T-helper 9 cell (primary cell): ENCODE measurements around the gene ZFYVE27.

Experiments
- DNase-seq: peaks from one replicate; pipeline ENCODE4 v3.0.0-alpha.2; 2020

ZFYVE27 gene

DNA sequence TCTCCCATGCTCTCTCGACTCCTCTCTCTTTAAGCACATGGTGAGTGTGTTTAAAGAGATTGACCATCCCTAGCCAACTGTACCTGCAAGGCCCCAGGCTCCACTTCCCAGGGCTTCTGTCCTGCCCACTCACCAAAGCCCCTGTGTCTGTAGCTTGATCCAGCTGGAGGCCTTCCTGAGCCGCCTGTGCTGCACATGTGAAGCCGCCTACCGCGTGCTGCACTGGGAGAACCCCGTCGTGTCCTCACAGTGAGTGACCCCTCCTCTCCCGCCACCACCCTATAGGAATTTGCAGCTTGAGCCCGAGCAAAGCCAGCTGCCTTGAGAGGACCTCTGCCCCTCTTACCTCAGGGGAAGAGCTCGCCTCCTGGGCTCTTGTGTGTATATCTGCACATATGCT lies 11.2 kb downstream of the ZFYVE27 start:
- no peak for DNase-seq

DNA sequence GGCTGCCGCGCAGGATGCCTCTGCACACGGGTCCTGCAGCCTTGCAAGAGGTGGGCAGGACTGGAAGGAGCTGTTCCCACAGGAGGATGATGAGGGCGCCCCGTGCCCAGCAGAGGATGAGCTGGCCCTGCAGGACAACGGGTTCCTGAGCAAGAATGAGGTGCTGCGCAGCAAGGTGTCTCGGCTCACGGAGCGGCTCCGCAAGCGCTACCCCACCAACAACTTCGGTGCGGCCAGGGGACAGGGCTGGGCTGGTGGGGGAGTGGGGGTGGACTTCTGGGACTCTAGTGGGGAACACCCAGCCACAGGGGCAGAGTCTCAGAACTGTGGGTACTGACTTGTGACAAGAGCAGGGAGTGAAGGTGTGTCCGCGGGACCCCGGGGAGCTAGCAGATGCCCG lies 16.0 kb downstream of the ZFYVE27 start:
- no peak for DNase-seq

DNA sequence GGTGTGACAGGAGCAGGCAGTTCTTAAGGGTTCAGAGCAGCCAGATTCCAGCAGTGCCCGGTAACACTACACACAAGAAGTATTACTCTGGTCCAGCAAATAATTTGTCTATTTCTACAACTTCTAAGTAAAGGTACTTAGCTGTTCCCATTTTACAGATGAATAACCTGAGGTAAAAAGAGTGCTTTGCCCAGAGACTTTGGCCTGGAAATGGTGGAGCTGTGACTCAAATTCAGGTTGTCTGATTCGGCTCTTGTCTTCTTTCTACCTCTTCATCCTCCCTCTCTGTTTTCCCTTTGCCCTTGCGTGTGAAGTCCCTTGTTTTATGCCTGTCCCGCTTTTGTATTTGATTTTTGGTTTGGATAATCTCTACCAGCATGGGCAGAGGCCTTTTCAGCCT lies 17.8 kb downstream of the ZFYVE27 start:
- no peak for DNase-seq

DNA sequence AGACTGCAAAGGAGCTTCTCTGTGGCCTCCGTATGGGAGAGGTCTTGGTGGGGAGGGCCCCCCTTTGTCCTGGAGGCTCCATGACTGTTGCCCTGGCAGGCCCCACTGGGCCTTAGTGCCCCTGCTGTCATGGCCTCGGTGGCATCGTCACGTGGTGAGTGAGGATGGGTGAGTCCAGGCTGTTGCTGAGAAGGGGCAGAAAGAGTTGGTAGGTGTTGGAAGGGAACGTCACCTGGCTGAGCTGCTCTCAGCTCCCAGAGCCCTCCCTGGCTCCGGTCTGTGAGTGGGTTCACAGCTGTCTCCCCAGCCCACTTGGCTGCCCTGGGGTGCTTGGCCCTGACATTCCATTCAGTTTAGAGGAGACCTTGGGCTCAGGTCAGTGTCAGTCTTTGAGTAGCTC lies 18.8 kb downstream of the ZFYVE27 start:
- no peak for DNase-seq

- no peak for DNase-seq
Measured at GRCh38 chr10:97757471-97757870, 20.5 kb downstream of the ZFYVE27 start.

DNA sequence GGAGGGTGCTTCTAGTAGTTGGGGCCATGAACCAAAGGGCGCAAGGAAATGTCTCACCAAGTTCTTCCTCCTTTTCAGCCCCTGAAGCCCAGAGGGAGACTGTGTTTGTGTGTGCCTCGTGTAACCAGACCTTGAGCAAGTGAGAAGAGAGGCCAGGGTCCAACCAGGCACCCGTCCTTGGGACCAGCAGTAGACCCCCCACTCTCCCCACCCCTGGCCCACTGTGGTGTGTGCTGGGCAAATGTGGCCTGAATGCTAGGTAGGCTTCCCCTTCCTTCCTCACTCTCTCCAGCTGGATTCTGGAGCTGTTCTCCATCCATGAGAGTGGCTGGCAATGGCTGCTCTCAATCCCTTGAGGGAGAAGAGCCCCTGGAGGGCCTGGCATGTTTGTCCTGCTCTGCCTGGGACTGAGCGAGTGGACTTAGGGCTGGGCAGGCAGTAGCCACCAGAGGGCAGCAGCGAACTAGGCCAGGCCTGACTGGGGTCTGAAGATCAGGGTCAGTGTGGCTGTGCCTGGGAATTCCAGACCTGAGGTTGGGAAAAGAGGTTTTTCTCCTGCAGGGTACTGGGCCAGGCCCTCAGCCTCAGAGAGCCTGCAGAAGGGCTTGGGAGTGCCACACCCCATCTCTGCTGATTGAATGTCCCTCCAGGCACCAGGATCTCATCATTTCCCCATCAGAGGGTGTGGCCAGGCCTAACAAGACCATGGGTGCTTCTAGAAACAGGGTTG lies 22.4 kb downstream of the ZFYVE27 start:
- peak; percentile 30 for DNase-seq

DNA sequence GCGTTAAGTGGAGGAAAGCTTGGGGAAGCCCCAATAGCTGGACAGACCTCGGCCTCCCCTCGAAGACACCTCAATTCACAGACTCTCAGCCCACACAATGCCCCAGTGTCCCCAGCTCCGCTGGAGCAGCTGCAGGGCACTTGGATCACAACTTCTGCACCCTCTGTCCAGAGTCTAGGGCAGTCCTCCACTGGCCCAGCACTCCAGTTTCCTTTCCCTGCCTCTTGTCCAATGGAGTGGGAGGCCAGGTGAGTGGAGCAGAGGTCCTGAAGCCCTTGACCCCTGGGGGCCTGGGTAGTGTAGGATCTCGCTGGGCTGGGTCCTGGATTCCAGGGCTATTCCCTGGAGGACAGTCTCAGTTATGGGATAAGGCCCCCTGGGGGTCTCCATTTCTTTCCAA lies 23.0 kb downstream of the ZFYVE27 start:
- no peak for DNase-seq

DNA sequence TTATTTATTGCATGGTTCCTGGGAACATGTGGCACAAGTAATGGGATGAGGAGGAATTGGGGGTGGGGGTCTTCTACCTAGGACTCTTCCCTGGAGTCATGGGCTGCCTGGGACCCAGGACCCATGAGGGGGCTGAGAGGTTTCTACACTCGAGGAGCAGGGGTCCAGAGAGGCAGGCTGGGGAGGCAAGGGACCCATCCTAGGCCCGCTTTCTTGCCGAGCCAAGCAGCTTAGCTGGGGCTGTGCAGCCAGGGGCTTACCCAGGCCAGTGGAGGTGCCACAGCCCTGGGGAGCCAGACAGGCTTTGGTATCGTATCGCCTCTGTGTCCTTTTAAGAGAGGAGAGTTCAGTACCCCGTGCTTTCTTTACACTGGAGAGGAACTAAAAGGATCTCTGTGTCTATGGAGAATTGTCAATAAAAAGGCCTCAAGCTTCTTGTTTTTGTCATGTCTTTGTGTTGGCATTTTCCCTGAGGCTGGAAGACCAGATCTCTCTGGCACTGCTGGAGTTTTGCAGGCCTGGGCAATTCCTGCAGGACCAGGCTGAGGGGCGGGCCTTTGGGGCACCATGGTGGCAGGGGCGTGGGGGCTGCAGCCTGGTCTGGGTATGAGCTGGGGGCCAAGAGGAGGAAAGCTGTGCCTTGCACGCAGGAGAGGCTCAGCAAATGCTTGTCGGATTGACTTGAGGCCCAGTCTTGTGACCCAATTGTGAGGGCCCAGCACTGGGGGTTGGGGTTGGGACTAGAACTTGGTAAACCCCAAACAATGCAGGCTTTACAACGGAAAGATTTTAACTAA lies 23.7 kb downstream of the ZFYVE27 start:
- no peak for DNase-seq

GRCh38 chr10:97761331-97761865 lies 24.5 kb downstream of the ZFYVE27 start:
- no peak for DNase-seq

DNA sequence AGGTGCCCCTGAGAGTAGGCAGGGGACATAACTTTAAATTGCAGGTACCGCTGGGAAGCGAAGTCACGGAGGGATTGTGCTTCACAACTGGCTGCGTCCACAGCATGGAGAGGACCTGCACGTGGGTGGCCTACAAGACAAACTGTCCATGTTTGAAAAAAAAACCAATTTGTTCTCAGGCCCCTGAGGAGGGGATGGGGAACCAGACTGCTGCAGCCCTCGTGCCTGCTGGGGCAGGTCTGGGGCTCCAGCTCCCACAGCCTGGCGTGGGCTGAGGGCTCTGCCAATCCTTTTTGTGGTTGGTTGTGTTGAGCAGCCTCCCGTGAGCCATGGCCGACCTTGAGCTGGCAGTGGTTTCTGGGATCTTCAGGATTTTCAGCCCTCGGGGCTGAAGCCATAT lies 25.1 kb downstream of the ZFYVE27 start:
- no peak for DNase-seq

- no peak for DNase-seq
Measured at GRCh38 chr10:97762816-97763215, 25.9 kb downstream of the ZFYVE27 start.

DNA sequence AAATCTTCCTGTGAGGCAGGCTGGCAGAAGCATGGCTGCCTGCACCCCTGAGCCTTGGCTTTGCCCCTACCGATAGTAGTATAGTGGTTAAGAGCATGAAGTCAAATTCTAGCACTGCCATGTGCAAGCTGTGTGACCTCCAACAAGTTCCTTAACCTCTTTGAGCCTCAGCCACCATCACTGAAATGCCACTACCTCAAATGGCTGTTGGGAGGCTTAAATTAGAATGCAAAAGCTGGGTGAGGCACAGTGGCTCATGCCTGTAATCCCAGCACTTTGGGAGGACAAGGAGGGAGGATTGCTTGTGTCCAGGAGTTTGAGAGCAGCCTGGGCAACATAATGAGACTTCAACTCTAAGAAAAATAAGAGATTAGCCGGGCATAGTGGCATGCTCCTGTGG lies 26.5 kb downstream of the ZFYVE27 start:
- no peak for DNase-seq

GRCh38 chr10:97763947-97764346 lies 27.0 kb downstream of the ZFYVE27 start:
- DNase-seq, result no peak

- DNase-seq, result no peak
Measured at GRCh38 chr10:97764519-97764931, 27.6 kb downstream of the ZFYVE27 start.

- DNase-seq, result no peak
Measured at GRCh38 chr10:97765201-97765600, 28.3 kb downstream of the ZFYVE27 start.

DNA sequence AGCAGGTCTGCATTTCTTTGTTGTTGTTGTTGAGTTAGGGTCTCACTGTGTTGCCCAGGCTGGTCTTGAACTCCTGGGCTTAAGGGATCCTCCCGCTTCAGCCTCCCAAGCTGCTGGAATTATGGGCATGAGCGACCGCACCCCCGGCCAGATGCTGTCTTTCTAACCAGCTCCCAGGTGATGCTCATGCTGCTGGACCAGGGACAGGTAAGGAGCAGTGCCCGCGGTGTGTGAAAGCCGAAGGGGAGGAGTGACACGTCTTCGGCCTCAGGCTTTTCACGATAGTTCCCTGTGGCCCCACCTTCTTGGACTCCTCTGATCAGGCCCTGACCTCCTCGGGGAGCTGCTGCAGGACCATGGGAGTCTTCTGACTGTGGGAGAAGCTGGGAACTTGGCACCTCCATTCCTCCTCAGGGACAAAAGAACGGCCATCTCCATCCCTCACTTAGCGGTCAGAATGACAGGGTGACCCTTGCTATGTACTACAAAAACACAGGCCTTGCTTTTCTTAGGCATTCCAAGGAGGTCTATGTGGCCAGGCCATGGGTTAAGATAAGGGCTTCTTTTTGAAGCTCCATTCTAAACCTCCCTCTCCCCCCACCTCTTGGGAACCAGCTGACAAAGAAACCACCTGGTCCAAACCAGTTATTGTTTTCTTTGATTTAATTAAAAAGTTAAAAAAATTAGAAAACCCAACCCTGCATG lies 29.3 kb downstream of the ZFYVE27 start:
- DNase-seq, result no peak

- DNase-seq, result no peak
Measured at GRCh38 chr10:97766996-97767924, 30.3 kb downstream of the ZFYVE27 start.

- no peak for DNase-seq
Measured at GRCh38 chr10:97768322-97769315, 31.7 kb downstream of the ZFYVE27 start.

DNA sequence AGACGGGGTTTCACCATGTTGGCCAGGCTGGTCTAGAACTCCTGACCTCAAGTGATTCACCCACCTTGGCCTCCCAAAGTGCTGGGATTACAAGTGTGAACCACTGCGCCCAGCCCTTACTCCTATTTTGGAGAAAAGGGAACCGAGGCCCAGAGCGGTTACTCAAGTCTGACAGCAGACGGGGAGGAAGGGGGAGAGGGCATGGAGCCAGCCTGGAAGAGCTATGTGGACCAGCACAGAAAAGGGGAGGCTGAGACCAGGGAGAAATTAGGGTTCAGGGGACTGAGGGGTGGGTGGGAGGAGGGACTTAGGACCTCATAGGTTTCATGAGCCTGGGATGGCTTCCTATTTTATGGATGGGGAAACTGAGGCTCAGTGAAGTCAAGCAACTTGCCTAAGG lies 33.3 kb downstream of the ZFYVE27 start:
- DNase-seq, result no peak

DNA sequence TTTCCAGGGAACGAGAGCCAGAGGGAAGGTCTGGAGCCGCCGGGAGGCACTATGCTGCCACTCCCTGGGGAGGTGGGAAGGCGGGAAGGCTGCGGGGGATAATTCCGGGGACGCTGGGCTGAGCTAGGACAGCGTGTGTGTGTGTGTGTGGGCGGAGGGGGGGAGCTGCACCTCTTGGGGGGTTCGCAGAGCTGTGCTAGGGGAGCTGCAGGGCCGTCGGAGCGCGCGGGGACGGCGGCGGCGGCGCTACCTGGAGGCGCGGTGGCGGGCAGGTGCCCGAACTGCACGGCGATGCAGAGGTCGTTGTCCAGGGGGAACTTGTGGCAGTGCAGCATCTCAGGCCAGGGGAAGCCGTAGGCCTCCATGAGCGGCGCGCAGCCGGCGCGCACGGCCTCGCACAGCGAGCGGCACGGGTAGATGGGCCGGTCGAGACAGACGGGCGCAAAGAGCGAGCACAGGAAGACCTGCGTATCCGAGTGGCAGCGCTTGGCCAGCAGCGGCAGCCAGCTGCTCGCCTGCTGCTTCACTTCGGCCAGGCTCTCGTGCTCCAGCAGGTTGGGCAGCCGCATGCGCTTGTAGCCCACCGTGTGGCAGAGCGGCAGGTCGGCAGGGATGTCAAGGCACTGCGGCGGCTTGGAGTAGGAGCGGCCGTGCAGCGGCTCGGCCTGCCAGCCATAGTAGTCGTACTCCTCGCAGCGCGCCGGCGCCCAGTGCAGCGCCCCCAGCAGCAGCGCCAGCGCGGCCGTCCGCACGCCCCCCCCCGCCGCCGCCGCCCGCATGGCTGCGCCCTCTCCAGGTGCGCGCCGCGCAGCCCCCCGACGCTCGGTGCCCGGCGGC lies 34.3 kb downstream of the ZFYVE27 start:
- no peak for DNase-seq
